Loucy (cell line): ENCODE data around the gene SDK2.

Experiments
- H2AFZ ChIP-seq: fragments of 200-600 bp; sonication (generic); 2 replicates; pipeline ENCODE4 v1.6.0; 2016; ENCODE audit warnings: antibody characterized with exemption, mild to moderate bottlenecking, low read length, moderate library complexity
- H3F3A ChIP-seq: fragments of 200-600 bp; 2 replicates; pipeline ENCODE4 v1.6.0; 2016; ENCODE audit warnings: antibody characterized with exemption, low read depth, mild to moderate bottlenecking
- H3K27me3 ChIP-seq: fragments of 200-600 bp; sonication (generic); 2 replicates; pipeline ENCODE4 v1.6.1; 2014; ENCODE audit warnings: low read length, mild to moderate bottlenecking; ENCODE audit not compliant: insufficient read depth, poor library complexity, severe bottlenecking
- H3K36me3 ChIP-seq: fragments of 200-600 bp; sonication (generic); 2 replicates; pipeline ENCODE4 v1.6.1; 2016; ENCODE audit warnings: low read length; ENCODE audit not compliant: insufficient read depth
- H3K4me1 ChIP-seq: fragments of 200-600 bp; sonication (generic); 2 replicates; pipeline ENCODE4 v1.5.1; 2014; ENCODE audit warnings: low read length, mild to moderate bottlenecking; ENCODE audit not compliant: insufficient read depth, poor library complexity, severe bottlenecking
- H3K4me2 ChIP-seq: fragments of 200-600 bp; sonication (generic); 2 replicates; pipeline ENCODE4 v1.6.0; 2014; ENCODE audit warnings: antibody characterized with exemption, low read length, low read depth, mild to moderate bottlenecking; ENCODE audit not compliant: poor library complexity, severe bottlenecking
- H3K4me3 ChIP-seq: fragments of 200-600 bp; sonication (generic); 2 replicates; pipeline ENCODE4 v1.5.1; 2014; ENCODE audit warnings: low read length, mild to moderate bottlenecking, mixed read lengths; ENCODE audit not compliant: poor library complexity, severe bottlenecking
- H3K79me2 ChIP-seq: fragments of 200-600 bp; sonication (generic); 2 replicates; pipeline ENCODE4 v1.6.1; 2014; ENCODE audit warnings: low read length; ENCODE audit not compliant: insufficient read depth
- H3K9ac ChIP-seq: fragments of 200-600 bp; sonication (generic); 2 replicates; pipeline ENCODE4 v1.6.0; 2014; ENCODE audit warnings: mild to moderate bottlenecking, low read depth, low read length, moderate library complexity; ENCODE audit not compliant: poor library complexity, severe bottlenecking
- H3K9me2 ChIP-seq: fragments of 200-600 bp; sonication (generic); replicated peaks from 2 replicates; pipeline ENCODE4 v1.6.1; 2016; ENCODE audit warnings: low read depth, low read length, mixed read lengths
- H3K9me3 ChIP-seq: fragments of 200-600 bp; sonication (generic); 2 replicates; pipeline ENCODE4 v1.6.1; 2014; ENCODE audit warnings: mild to moderate bottlenecking, antibody characterized with exemption, low read length, low read depth; ENCODE audit not compliant: insufficient read depth
- H4K20me1 ChIP-seq: fragments of 200-600 bp; sonication (generic); 2 replicates; pipeline ENCODE4 v1.6.0; 2014; ENCODE audit warnings: antibody characterized with exemption, low read length, mild to moderate bottlenecking; ENCODE audit not compliant: insufficient read depth, poor library complexity, severe bottlenecking
- EZH2phosphoT487 ChIP-seq: fragments of 200-600 bp; IDR thresholded peaks from 2 replicates; pipeline ENCODE4 v1.6.1; 2018; ENCODE audit warnings: antibody characterized with exemption, mild to moderate bottlenecking, moderate library complexity, borderline replicate concordance
- TF ChIP-seq, protein P1 (sequence below): fragments of 200-600 bp; sonication (generic); conservative IDR thresholded peaks from 2 replicates; pipeline ENCODE4 v1.5.1; 2014; ENCODE audit warnings: mild to moderate bottlenecking, antibody characterized with exemption, low read length

SDK2 gene

DNA sequence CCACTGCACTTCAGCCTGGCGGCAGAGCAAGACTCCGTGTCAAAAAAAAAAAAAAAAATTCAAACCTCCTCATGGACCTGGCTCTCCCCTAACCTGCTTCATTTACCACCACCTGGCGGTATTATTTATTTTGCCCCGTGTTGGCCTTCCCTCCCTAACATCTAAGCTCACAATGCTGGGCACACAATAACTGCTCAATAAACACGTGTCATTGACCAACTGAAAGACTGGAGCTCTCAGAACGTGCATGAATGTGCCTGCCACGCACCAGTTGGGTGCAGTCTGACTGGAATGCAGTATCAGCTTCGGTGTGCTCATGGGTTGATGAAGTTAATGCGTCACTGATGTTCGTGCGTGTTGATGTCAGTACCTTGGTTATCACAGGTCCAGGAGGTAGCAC is 268.1 kb downstream of the SDK2 start:
- Histone ChIP-seq H4K20me1 (no peaks in the 10 kb centered on the region), H3K4me2 (no peak overlapping the region), H3K9me3 (no peaks in the 10 kb centered on the region), H3K9me2 (no peaks in the 10 kb centered on the region), H3F3A (no peaks in the 10 kb centered on the region), H3K4me3 (no peak overlapping the region), H3K36me3 (peaks cover 7% of the 10 kb centered on the region; the same call in 1 of the 2 replicates), H3K9ac (no peak overlapping the region), H3K4me1 (no peaks in the 10 kb centered on the region), H3K27me3 (no peaks in the 10 kb centered on the region), H2AFZ (no peak overlapping the region), H3K79me2 (no peaks in the 10 kb centered on the region)
- TF ChIP-seq, protein P1, sequence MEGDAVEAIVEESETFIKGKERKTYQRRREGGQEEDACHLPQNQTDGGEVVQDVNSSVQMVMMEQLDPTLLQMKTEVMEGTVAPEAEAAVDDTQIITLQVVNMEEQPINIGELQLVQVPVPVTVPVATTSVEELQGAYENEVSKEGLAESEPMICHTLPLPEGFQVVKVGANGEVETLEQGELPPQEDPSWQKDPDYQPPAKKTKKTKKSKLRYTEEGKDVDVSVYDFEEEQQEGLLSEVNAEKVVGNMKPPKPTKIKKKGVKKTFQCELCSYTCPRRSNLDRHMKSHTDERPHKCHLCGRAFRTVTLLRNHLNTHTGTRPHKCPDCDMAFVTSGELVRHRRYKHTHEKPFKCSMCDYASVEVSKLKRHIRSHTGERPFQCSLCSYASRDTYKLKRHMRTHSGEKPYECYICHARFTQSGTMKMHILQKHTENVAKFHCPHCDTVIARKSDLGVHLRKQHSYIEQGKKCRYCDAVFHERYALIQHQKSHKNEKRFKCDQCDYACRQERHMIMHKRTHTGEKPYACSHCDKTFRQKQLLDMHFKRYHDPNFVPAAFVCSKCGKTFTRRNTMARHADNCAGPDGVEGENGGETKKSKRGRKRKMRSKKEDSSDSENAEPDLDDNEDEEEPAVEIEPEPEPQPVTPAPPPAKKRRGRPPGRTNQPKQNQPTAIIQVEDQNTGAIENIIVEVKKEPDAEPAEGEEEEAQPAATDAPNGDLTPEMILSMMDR: no peak
- TF ChIP-seq EZH2phosphoT487: no peak

DNA sequence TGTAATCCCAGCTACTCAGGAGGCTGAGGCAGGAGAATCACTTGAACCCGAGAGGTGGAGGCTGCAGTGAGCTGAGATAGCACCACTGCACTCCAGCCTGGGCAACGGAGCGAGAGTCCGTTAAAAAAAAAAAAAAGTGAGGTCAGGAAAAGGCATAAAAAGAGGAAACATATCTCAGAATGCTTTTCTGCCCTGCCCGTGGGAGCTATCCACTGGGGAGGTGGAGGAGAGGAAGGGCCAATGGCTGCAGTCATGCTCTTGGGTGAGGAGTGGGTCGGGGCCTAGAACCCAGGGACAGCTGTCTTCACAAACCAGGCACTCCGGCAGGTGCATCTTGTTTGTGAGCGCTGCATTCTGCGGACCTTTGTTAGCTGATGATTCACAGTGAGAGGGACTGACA is 272.4 kb downstream of the SDK2 start:
- H3K27me3 ChIP-seq: no peaks in the 10 kb centered on the region
- TF ChIP-seq, protein P1: no peak
- TF ChIP-seq EZH2phosphoT487: no peak
- no peaks in the 10 kb centered on the region for H3K9me3 ChIP-seq
- H3K9ac ChIP-seq: no peak overlapping the region
- no peaks in the 10 kb centered on the region for H3K4me1 ChIP-seq
- H3F3A ChIP-seq: no peaks in the 10 kb centered on the region
- no peak overlapping the region for H3K4me3 ChIP-seq
- peaks cover 7% of the 10 kb centered on the region; the same call in 1 of the 2 replicates for H3K36me3 ChIP-seq
- H4K20me1 ChIP-seq: no peaks in the 10 kb centered on the region
- H3K9me2 ChIP-seq: no peaks in the 10 kb centered on the region
- H3K79me2 ChIP-seq: no peaks in the 10 kb centered on the region
- H2AFZ ChIP-seq: no peak overlapping the region
- H3K4me2 ChIP-seq: no peak overlapping the region

DNA sequence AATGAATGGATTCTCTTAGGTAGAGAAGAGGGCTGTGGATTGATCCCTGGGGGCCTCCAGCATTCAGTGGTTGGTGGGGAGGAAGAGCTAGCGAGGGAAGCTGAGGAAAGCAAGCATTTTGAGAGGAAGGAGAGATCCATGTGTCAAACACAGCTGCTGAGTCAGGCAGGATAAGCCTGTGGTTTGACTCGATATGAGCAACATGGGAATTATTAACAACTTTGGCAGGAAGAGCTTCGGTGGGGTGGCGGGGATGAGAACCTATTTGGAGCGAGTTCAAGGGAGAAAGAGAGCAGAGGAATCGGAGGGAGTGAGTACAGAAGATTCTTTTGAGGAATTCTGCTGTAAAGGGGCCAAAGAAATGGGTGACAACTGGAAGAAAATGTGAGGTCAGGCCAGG is 273.0 kb downstream of the SDK2 start:
- Histone ChIP-seq H3K36me3 (peaks cover 2% of the 10 kb centered on the region; the same call in 1 of the 2 replicates), H3K27me3 (no peaks in the 10 kb centered on the region), H3K4me1 (no peaks in the 10 kb centered on the region), H3K9me3 (no peaks in the 10 kb centered on the region), H3F3A (no peaks in the 10 kb centered on the region), H3K4me2 (no peak overlapping the region), H4K20me1 (no peaks in the 10 kb centered on the region), H2AFZ (no peak overlapping the region), H3K9me2 (no peaks in the 10 kb centered on the region), H3K4me3 (no peak overlapping the region), H3K79me2 (no peaks in the 10 kb centered on the region), H3K9ac (no peak overlapping the region)
- TF ChIP-seq, protein P1: no peak
- no peak for TF ChIP-seq EZH2phosphoT487
